Right renal pelvis (tissue), 4 donors: ENCODE measurements around the gene ITGAL. TPM values are rescaled to one million over a fixed set of nuclear protein-coding genes. Genes with fewer than 3 reads are reported as not detected.
"Not testable (repeated sequence)": the region's sequence is repeated elsewhere in the genome, so short reads cannot be mapped to it uniquely, and the experiment has no call there.

ENCODE experiments used
- DNase-seq, 4 donors: peaks; one replicate each; pipeline ENCODE4 v3.0.0-alpha.2; 2013; ENCODE audit warnings: low read depth in 4 of 4, low spot score in 3 of 4, missing footprints in 1 of 4
- polyA plus RNA-seq, 4 donors: library from polyadenylated mRNA; unstranded; fragments of 120-200 nt; gene quantifications; one replicate each; pipeline ENCODE4 v1.2.1, GENCODE V29; 2013; ENCODE audit not compliant: insufficient read length in 4 of 4

ITGAL gene
- polyA plus RNA-seq, 4 donors, result 1.7 to 3.4 (median 2.3) TPM

DNA sequence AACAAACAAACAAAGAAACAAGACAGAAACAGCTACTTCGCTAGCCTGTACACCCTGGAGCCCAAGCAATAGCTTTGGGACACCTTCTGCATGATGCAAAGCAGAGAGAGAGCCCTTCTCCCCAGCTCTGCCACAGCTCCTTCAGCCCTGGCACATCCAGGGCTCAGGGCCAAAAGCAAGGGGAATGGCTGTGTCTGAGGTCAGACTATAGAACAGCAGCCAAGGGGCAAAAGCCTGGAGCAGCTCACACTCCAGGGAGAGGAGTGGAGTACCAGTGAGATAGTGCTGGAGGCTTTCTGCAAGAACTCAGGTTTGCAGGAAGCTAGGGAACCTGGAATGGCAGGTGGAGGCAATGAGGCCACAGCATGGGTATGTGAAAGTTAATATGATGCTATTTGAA lies 15.3 kb upstream of the ITGAL start:
- no peak for DNase-seq

DNA sequence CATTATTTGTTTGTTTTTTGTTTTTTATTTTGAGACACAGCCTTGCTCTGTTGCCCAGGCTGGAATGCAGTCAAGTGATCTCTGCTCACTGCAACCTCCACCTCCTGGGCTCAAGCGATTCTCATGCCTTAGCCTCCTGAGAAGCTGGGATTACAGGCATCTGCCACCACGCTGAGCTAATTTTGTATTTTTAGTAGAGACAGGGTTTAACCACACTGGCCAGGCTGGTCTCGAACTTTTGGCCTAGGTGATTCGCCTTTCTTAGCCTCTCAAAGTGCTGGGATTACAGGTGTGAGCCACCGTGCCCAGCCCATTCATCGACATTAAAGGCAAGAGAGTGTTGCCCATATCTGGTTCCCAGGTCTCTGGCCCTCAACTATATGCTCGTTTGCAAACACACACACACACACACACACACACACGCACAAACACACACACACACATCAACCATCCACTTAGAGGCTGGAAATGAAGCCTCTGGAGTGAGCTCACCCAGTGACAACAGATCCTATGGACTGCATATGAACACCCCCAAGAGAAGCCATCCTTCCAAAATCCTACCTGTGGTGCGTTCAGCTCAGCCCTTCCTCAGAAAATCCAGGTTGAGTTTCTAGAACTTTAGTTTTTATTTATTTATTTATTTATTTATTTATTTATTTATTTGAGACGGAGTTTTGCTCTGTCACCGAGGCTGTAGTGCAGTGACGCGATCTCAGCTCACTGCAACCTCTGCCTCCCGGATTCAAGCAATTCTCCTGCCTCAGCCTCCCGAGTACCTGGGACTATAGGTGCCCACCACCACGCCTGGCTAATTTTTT lies 14.6 kb upstream of the ITGAL start:
- DNase-seq, result no peak

DNA sequence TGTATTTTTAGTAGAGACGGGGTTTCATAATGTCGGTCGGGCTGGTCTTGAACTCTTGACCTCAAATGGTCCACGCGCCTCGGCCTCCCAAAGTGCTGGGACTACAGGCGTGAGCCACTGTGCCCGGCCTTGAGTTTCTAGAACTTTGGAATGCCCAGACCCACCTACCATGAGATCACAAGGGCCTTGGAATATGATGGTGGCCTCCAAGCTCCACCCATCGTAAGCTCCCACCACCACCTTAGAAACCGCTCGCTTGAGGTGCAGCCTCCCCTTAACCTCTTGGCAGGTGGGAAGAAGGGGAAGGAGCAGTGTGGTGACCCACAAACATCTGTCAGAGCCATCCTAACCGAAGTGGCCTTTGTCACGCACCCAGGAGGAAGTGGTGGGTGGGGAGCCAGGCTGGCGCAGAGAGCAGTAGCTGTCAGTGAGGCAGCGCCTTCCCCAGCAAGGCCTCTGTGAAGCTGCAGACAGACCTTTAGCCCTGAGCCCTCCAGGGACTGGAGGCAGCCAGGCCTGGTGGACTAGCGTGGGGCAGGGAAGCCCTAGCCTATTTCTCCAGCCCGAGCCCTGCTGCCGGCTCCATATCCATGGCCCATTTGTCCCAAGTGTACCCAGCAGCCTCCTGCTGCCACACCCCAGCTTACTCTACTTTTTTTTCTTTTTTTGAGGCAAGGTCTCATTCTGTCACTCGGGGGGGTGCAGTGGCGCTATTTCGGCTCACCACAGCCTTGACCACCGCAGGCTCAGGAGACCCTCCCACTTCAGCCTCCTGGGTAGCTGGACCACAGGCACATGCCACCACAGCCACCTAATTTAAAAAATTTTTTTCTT lies 13.8 kb upstream of the ITGAL start:
- DNase-seq, result no peak

DNA sequence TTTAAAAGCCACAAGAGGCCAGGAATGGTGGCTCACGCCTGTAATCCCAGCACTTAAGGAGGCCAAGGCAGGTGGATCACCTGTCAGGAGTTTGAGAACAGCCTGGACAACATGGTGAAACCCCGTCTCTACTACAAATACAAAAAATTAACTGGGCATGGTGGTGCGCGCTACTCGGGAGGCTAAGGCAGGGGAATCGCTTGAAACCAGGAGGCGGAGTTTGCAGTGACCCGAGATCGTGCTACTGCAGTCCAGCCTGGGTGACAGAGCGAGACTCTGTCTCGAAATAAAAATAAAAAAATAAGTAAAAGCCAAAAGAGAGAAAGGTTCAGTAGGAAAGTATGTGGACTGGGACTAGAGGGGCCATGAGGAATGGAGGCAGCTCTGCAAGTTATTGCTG lies 13.1 kb upstream of the ITGAL start:
- DNase-seq, result no peak

DNA sequence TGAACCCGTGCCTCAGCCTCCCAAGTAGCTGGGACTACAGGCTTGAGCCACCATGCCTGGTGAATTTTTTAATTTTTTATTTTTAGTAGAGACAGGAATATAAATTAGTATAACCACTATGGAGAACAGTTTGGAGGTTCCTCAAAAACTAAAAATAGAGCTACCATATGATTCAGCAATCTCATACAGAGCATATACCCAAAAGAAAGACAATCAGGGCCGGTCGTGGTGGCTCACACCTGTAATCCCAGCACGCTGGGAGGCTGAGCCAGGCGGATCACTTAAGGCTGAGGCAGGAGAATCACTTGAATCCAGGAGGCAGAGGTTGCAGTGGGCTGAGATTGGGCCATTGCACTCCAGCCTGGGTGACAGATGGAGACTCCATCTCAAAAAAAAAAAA lies 11.1 kb upstream of the ITGAL start:
- DNase-seq, result not testable (repeated sequence)

DNA sequence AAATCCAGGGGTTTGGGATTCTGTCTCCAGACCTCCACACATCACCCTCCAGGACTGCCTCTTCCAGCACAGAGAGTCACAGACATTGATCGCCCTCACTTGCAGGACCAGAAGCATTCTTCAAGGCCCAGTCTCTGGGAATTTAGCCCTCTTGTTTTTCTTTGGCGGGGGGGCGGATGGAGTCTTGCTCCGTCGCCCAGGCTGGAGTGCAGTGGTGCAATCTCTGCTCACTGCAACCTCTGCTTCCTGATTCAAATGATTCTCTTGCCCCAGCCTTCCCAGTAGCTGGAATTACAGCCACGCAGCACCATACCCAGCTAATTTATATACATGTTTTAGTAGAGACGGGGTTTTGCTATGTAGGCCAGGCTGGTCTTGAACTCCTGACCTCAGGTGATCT lies 8.5 kb upstream of the ITGAL start:
- DNase-seq, result no peak

DNA sequence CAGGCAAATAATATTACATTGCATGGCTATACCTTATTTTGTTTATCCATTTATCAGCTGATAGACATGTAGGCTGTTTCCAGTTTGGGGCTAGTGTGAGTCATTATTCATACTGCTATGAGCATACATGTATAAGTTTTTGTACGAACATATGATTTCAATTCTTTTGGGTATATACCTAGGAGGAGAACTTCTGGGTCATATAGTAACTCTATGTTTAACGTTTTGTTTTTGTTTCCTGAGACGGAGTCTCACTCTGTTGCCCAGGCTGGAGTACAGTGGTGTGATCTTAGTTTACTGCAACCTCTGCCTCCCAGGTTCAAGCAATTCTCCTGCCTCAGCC lies 2.4 kb upstream of the ITGAL start:
- no peak for DNase-seq

DNA sequence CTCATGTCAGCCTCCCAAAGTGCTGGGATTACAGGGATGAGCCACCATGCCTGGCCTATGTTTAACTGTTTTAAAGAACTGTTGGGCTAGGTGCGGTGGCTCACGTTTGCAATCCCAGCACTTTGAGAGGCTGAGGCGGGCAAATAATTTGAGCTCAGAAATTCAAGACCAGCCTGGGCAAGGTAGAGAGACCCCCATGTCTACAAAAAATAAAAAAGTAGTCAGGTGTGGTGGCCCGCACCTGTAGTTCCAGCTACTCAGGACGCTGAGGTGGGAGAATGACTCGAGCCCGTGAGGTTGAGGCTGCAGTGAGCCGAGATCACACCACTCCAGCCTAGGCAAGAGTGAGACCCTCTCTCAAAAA lies 1.9 kb upstream of the ITGAL start:
- DNase-seq, result no peak

DNA sequence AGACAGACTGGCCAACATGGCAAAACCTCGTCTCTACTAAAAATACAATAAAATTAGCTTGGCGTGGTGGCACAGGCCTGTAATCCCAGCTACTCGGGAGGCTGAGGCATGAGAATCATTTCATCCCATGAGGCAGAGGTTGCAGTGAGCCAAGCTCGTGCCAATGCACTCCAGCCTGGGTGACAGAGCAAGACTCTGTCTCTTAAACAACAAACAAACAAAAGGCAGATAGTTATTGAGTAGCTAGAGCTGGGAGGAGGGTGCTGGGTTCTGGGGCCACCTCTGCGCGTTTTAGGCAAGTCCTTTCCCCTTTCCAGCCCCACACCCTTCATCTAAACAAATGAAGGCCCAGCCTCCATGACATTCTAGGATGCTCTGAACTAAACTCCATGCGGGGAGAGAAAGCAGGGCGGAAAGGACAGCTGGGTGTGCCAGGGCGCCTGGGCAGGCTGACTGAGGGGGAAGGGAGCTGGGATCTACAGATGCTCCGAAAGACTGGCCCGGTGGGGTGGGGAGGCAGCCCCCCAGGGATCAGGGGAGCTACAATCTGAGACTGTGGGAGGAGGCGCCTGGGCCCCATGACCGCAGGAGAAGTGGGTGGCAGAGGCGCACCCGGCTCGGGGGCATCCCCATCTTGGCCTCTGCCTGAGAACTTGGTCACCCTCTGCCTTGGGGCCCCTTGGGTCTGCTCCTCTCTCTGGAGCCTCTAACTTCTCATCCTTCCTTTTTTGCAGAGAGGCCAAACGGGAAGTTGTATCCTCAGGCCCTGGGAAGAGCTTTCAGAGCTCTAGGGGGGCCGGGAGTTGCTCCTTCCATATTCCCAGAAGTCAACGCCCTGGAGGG lies 910 bp downstream of the ITGAL start:
- DNase-seq, result no peak

DNA sequence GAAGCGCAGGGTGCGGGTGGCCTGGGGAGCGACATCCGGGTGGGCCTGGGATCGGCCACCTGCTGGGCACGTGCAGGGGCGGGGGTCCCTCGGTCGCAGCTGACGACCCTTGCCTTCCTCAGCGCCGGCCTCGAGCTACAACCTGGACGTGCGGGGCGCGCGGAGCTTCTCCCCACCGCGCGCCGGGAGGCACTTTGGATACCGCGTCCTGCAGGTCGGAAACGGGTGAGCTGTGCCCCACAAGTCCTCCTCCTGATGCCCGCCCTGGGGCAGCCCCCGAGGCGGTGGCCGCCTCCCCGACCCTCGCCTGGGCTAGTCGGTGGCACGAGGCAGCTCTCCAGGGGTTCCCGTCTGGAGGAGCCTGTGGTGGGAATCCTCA lies 1.5 kb downstream of the ITGAL start:
- DNase-seq, result no peak

DNA sequence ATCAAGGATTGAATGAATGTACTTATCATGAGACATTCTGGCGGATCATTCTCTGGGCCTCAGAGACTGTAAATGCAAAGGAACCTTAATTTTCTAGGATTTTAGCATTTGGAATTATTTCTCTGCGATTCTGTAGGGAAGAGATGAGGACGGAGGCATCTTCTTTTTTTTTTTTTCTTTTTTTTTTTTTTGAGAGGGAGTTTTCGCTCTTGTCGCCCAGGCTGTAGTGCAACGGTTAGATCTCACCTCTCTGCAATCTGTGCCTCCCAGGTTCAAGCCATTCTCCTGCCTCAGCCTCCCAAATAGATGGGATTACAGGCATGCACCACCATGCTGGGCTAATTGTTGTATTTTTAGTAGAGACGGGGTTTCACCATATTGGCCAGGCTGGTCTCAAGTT lies 2.1 kb downstream of the ITGAL start:
- no peak for DNase-seq

DNA sequence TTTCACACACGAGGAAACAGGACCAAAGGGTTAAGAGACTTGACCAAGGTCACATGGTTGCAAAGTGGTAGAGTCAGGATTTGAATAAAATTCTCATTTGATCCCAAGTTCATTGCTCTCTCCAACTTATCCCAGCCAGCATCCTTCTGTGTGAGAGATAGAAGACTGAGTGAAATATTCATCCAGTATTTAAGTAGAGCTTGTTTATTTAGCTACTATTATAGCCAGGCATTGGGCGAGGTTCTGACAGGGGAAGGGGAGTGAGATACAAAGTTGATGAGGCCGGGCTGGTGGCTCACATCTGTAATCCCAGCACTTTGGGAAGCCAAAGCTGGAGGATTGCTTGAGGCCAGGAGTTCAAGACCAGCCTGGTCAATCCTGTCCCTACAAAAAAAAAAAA lies 4.4 kb downstream of the ITGAL start:
- DNase-seq, result no peak

DNA sequence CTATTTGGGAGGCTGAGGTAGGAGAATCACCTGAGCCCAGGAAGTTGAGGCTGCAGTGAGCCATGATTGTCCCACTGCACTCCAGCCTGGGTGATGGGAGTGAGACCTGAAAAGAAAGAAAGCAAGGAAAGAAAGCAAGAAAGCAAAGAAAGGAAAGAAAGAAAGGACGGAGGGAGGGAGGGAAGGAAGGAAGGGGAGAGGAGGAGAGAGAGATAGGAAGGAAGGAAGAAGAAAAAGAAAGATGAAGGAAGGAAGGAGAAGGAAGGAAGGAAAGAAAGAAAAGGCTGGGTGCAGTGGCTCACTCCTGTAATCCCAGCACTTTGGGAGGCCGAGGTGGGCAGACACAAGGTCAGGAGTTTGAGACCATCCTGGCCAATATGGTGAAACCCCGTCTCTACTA lies 5.2 kb downstream of the ITGAL start:
- DNase-seq, result not testable (repeated sequence)

DNA sequence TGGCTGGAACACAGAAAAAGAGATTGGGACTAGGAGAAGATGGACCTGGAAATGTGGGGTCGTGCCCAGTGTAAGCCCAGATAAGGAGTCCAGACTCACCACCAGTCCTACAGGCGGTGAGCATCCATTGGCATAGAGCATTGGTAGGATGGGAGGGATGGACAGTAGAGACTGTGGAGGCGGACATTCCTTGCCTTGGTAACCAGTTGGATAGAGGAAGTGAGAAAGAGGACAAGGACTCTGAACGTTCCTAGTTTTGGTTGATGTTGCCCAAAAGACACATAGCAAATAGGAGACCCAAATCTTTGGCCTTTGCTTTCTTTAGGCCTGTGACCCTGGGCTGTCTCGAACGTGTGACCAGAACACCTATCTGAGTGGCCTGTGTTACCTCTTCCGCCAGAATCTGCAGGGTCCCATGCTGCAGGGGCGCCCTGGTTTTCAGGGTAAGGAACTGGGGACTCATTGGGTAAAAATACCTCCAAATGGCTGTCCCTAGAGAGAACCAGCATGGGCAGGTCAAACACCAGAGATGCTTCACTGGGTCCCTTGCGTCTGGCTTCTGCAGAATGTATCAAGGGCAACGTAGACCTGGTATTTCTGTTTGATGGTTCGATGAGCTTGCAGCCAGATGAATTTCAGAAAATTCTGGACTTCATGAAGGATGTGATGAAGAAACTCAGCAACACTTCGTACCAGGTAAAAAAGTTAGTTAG lies 6.4 kb downstream of the ITGAL start:
- DNase-seq, result no peak

DNA sequence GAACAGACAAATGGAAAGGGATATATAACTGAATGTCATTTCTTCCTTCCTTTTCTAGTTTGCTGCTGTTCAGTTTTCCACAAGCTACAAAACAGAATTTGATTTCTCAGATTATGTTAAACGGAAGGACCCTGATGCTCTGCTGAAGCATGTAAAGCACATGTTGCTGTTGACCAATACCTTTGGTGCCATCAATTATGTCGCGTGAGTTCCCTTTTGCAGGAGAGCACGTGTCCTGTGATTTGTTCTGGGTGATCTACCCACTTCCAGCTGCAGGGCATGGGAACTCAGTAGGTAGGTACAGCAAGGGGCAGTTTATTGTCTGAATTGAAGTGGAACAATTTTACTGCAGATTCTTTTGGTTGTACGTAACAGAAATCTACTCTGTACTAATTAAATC lies 8.8 kb downstream of the ITGAL start:
- DNase-seq, result no peak

DNA sequence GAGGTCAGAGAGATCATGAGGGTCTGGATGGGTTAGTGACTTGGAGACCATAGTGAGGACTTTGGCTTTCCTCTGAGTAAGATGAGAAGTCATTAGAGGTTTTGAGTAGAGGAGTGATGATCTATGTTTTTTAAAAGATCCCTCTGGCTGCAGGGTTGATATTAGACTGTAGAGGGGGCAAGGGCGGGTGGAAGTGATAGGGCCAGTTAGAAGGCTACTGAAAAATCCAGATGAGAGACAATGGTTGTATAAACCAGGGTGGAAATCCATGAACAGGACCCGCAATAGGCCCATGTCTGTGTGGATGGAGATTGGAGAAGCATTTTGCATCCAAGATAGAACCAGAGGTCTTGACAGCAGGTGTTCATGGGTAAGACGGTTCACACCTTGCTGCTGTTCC lies 9.8 kb downstream of the ITGAL start:
- DNase-seq, result no peak

DNA sequence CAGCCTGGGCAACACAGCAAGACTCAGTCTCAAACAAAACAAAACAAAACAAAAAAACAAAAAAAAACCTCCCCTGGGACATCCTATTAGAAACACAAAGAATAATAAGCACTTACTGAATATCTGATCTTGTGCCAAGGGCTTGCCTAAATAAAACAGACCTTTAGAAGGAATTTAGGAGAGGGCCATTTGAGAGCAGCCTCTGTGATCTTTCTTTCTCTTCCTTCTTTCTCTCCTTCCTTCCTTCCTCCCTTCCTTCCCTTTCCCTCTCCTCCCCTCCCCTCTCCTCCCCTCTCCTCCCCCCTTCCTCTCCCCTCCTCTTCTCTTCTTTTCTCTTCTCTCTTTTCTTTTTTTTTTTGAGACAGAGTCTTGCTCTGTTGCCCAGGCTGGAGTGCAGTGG lies 12.3 kb downstream of the ITGAL start:
- no peak for DNase-seq

DNA sequence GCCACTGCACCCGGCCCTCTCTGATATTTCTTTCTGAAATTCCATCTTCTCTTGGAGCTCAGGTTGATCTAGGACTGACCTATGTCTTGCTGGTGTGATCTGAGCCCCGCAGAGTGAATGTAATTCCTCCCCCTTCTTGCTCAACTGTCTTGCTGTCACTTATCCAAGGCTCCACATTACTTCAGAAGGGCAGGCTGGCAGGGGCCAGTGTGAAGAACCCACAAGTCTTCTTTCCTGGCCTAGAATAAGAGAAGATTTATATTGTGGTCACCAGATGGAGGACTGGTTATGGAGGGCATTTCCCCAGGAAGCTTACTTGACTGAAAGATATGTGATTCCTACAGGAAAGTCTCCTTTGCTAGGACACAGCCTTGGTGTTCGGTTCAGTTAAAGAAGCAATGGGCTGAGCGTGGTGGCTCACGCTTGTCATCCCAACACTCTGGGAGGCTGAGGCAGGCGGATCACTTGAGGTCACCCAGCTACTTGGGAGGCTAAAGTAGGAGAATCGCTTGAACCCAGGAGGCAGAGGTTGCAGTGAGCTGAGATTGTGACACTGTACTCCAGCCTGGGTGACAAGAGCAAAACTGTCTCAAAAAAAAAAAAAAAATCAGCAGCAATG lies 13.4 kb downstream of the ITGAL start:
- no peak for DNase-seq

DNA sequence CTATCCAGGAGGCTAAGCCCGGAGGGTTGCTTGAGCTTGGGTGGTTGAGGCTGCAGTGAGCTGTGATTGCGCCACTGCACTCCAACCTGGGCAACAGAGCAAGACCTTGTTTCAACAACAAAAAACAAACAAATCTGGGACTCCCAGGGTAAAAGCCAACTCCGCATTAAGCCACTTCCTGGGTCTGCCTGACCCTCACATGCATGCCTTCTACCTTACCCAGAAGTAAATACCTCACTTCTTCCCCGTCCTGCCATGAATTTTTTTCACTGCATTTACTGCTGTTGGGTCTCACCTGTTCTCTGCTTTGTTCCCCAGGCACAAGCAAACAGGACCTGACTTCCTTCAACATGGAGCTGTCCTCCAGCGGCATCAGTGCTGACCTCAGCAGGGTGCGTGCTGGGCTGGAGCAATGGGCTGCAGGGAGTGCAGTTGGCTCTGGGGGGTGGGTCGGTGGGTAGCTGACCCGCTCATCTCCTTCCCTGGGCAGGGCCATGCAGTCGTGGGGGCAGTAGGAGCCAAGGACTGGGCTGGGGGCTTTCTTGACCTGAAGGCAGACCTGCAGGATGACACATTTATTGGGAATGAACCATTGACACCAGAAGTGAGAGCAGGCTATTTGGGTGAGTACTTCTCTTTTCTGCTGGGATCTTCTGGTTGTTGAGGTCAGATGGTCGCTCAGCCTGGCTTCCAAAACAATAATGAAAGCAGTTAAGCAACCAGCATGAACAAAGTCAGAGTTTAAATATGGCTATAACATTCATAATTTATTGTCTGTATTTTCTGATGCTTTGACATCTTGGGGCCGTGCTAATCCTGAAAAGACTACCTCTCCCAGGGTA lies 16.4 kb downstream of the ITGAL start:
- DNase-seq, result no peak
